K562 (cell line): ENCODE data around the gene SPHK1. TPM values are rescaled to one million over a fixed set of nuclear protein-coding genes. Genes with fewer than 3 reads are reported as not detected.

Experiments used
- CBFB ChIP-seq: sonication (generic); formaldehyde crosslinking; IDR thresholded peaks from 2 replicates; pipeline ENCODE4 v1.4.0; 2020; ENCODE audit warnings: mild to moderate bottlenecking, missing genetic modification reagents
- EP300 ChIP-seq: IDR thresholded peaks from 2 replicates; pipeline ENCODE4 v1.6.1; 2012; ENCODE audit warnings: low read length, improper control_type of control experiment
- MCM5 ChIP-seq: fragments of 450-650 bp; IDR thresholded peaks from 2 replicates; pipeline ENCODE4 v1.6.1; 2016; ENCODE audit warnings: low read depth
- NR0B1 ChIP-seq: fragments of 450-650 bp; IDR thresholded peaks from one replicate; pipeline ENCODE4 v1.6.1; 2018; ENCODE audit warnings: mild to moderate bottlenecking, moderate library complexity; ENCODE audit not compliant: partially characterized antibody
- SAFB2 ChIP-seq: fragments of 200-400 bp; formaldehyde crosslinking; IDR thresholded peaks from 2 replicates; pipeline ENCODE4 v1.6.1; 2018; ENCODE audit warnings: borderline replicate concordance, low read length, low read depth, moderate library complexity; ENCODE audit not compliant: severe bottlenecking
- SRSF7 ChIP-seq: fragments of 200-400 bp; formaldehyde crosslinking; optimal IDR thresholded peaks from 2 replicates; pipeline ENCODE3; 2017; ENCODE audit warnings: mild to moderate bottlenecking, low read depth, low read length
- TEAD4 ChIP-seq, 2 experiments: sonication (generic) in 1 of 2; formaldehyde crosslinking in 1 of 2; IDR thresholded peaks; 2 replicates each; pipeline versions ENCODE4 v1.6.1 to v1.8.0; 2012 to 2022; ENCODE audit warnings: borderline replicate concordance in 1 of 2, inconsistent platforms in 1 of 2, low read length in 1 of 2, mild to moderate bottlenecking in 1 of 2, missing genetic modification reagents in 1 of 2
- THAP7 ChIP-seq: fragments of 250-450 bp; sonication (Bioruptor Pico); IDR thresholded peaks from 2 replicates; pipeline ENCODE4 v1.5.0; 2021
- USF1 ChIP-seq: sonication (generic); formaldehyde crosslinking; IDR thresholded peaks from 2 replicates; pipeline ENCODE4 v1.9.0; 2022; ENCODE audit warnings: mild to moderate bottlenecking, missing genetic modification reagents
- ZBTB33 ChIP-seq: sonication (generic); formaldehyde crosslinking; IDR thresholded peaks from 2 replicates; pipeline ENCODE4 v1.8.1; 2023; ENCODE audit warnings: mild to moderate bottlenecking, missing genetic modification reagents
- ZNF318 ChIP-seq, 2 experiments: fragments of 450-650 bp; IDR thresholded peaks; 2 replicates each; pipeline ENCODE4 v1.6.1; 2016; ENCODE audit warnings: mild to moderate bottlenecking in 2 of 2, borderline replicate concordance in 1 of 2, low read depth in 1 of 2, moderate library complexity in 1 of 2
- ZNF766 ChIP-seq: fragments of 200-800 bp; sonication (Bioruptor generic); conservative IDR thresholded peaks from 2 replicates; pipeline ENCODE4 v1.6.1; 2016; ENCODE audit warnings: missing genetic modification characterization, missing compliant biosample characterization
- ZSCAN29 ChIP-seq: fragments of 450-650 bp; IDR thresholded peaks from 2 replicates; pipeline ENCODE4 v1.6.1; 2017
- polyA plus RNA-seq, 8 experiments: library from polyadenylated mRNA; depleted of rRNA in 4 of 8; stranded (reverse) in 5 of 8; unstranded in 3 of 8; fragments of >200 nt; fragmentation: Nextera tagmentation in 2 of 8; fragmentation: Illumina TruSeq in 1 of 8; extraction: Ambion mirVana in 2 of 8; extraction: Trizol in 1 of 8; gene quantifications; 2 replicates each; pipeline versions ENCODE4 v1.2.1 to v1.2.3, GENCODE V29; 2011 to 2014; ENCODE audit warnings: inconsistent platforms in 1 of 8, missing spikeins in 1 of 8
- total RNA-seq, 7 experiments: library from RNA; depleted of rRNA in 6 of 7; stranded (reverse); fragments of >200 nt in 6 of 7; fragmentation: Illumina TruSeq in 2 of 7; extraction: Trizol in 2 of 7; gene quantifications; 2 replicates each; pipeline versions ENCODE4 v1.2.1 to v1.2.3, GENCODE V29; 2011 to 2021; ENCODE audit warnings: low replicate concordance in 1 of 7

SPHK1 gene
- total and polyA plus RNA-seq, 9 of the 15 experiments (the other 6 are each of a cell fraction or from before 2014, with no cell fraction given), result 0.21 to 60.3 (median 14.5) TPM

GRCh38 chr17:76345377-76345974 lies 38.9 kb upstream of the SPHK1 start (continued):
- TF ChIP-seq NR0B1 (no peak), ZSCAN29 (no peak), USF1 (CRISPR knock-in tag) (no peak), THAP7 (CRISPR knock-in tag) (no peak), SAFB2 (no peak), MCM5 (no peak), SRSF7 (no peak), ZBTB33 (CRISPR knock-in tag) (peak; percentile 58), EP300 (peak; percentile 46), ZNF766 (CRISPR knock-in tag) (no peak), ZNF318 (IDR thresholded peaks at IDR 0.05; ENCODE audit: borderline replicate concordance in 1 of 2, low read depth in 1 of 2) (0 out of 4 replicates have a peak, but pooled peaks of 1 of the 2 experiments have one; percentile 30), CBFB (CRISPR knock-in tag) (no peak), TEAD4 (IDR thresholded peaks at IDR 0.05; ENCODE audit: low read length) (no peak), TEAD4 (CRISPR knock-in tag; IDR thresholded peaks at IDR 0.05; ENCODE audit: borderline replicate concordance) (no peak)
